NCI-H1930 (cell line): ENCODE measurements around the gene IFNL2.
"Not testable (repeated sequence)": the region's sequence is repeated elsewhere in the genome, so short reads cannot be mapped to it uniquely, and the experiment has no call there.

Source experiments
- DNase-seq, 2 experiments: peaks; one replicate each; lab custom pipeline; 2025; lab: John Stamatoyannopoulos, UW

Gene IFNL2

GRCh38 chr19:39297931-39298634 is 29.9 kb downstream of the IFNL2 start:
- no peak for DNase-seq

- DNase-seq: no peak
These were observed 31.2 kb downstream of the IFNL2 start for GRCh38 chr19:39299404-39299803.

GRCh38 chr19:39299832-39300231 is 31.6 kb downstream of the IFNL2 start:
- no peak for DNase-seq

GRCh38 chr19:39301021-39301420 is 32.8 kb downstream of the IFNL2 start:
- DNase-seq: no peak

- DNase-seq: no peak
These were observed 33.4 kb downstream of the IFNL2 start for GRCh38 chr19:39301562-39301961.

GRCh38 chr19:39303373-39304184 is 35.4 kb downstream of the IFNL2 start:
- no peak for DNase-seq

- no peak for DNase-seq
These were observed 36.0 kb downstream of the IFNL2 start for GRCh38 chr19:39304185-39304513.

GRCh38 chr19:39304701-39305571 is 36.7 kb downstream of the IFNL2 start:
- no peak for DNase-seq

GRCh38 chr19:39306075-39306474 is 37.9 kb downstream of the IFNL2 start:
- DNase-seq: no peak

- DNase-seq: peak; percentile 66 to 80
These were observed 39.0 kb downstream of the IFNL2 start for GRCh38 chr19:39307046-39307821.

- peak; percentile 26 to 35 for DNase-seq
These were observed 39.8 kb downstream of the IFNL2 start for GRCh38 chr19:39307822-39308530.

- peak in 1 of 2 experiments; percentile 36 for DNase-seq
These were observed 40.5 kb downstream of the IFNL2 start for GRCh38 chr19:39308531-39309304.

GRCh38 chr19:39309305-39309670 is 41.1 kb downstream of the IFNL2 start:
- not testable (repeated sequence) for DNase-seq

- no peak for DNase-seq
These were observed 42.5 kb downstream of the IFNL2 start for GRCh38 chr19:39310558-39311311.

- DNase-seq: no peak
These were observed 46.0 kb downstream of the IFNL2 start for GRCh38 chr19:39314016-39314728.

- DNase-seq: no peak
These were observed 47.7 kb downstream of the IFNL2 start for GRCh38 chr19:39315933-39316332.

GRCh38 chr19:39316627-39317321 is 48.6 kb downstream of the IFNL2 start:
- DNase-seq: no peak

- DNase-seq: no peak
These were observed 49.3 kb downstream of the IFNL2 start for GRCh38 chr19:39317476-39317875.
